ENCODE measurements around the gene OR7D2.

- TF ChIP-seq CTCF (IDR thresholded peaks at IDR 0.05) (no peak), POLR2A (IDR thresholded peaks at IDR 0.05) (no peak)
Observed at GRCh38 chr19:9159891-9160290, 18.9 kb upstream of the OR7D2 start.

All from lower leg skin (tissue), 3 donors.